Ammon's horn (tissue), 1 donor: ENCODE data around the gene FKTN.

Experiments
- DNase-seq: peaks from one replicate; pipeline ENCODE4 v3.0.0-alpha.2; 2016; ENCODE audit warnings: low spot score

The FKTN gene

DNA sequence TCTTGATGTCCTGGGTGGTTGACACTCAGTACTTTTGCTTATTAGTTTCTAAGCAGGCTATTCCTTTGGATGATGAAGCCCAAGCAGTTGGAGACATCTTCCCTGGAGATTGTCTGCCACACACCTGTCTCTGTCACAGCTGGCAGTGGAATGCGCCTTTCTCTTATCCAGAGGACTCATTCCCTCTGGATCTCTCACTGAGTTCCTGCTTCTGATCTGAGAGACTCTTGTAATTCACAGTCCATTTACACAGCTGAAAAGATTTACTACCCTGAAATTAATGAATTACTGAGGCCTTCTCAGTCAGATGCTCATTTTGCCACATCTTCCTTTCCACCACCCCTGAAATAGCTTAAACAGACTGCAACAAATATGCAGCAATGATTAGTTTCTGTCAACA, 120.2 kb downstream of the FKTN start:
- DNase-seq: no peak

DNA sequence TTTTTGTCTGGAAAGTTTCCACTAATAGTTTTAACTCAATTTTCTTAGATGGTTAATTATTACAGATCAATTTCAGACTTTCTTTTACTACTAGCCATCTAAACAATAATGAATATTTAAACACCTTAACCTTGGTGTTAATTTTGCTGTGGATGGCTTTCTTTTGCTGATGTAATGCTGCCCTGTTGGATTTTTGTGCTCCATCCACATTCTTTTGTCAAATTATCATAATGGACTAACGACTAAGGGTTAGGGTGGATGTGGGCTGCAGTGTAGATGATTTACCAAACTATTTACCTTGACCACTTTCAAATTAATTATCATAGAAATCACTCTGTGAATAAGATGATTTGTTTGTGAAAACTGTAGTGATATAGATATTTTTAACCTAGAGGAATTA, 120.8 kb downstream of the FKTN start:
- DNase-seq: no peak

DNA sequence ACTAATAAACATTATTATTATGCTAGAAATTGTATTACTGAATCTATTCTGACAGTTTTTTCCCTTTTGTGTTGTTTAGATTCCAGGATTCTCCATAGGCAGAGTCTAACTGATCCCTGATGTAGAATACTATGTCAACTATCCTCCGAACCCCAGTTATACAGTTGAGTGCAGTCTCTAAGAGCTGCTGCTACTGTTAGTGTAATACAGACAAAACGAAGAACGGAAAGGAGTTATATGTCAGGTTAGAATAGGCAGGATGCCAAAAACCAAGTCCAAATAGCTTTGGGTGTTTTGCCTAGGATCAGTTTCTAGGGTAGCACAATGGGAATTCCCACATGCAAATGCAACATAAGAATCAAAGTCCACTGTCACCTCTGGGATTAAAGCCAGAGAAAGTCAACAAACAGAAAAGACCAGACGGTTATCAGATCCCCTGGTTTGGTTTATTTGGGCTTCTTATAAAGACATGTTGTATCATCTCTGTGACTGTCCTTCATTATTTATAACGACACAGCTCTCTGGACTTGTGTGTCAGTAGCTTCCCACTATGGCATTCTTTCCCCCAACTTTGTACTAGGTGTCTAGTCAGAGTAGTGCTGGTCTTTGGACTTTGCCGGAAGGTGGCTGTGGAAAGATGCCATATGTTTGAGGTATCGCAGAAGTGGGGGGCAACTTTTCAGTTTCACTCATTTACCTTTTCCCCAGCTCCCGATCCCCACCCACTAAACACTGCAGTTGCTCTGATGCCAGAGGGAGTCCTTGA, 121.5 kb downstream of the FKTN start:
- DNase-seq: no peak

DNA sequence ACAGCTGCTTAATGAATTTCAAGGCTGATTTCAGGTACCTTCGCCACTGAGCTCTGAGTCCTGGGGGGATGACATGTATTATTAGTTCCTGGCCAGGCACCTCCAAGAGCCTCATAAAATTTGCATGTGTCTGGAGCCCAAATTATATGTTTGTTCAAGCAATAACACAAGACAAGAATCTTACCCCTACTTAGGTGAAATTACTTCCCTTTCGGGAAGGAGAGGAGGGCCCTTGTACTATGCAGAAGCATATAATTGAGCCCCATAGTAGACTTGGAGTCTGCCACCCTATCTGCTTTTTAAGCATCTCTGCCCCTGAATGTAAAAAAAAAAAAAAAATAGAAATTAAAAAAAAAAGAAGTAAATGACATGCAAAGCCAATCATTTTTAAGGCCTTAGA, 123.4 kb downstream of the FKTN start:
- no peak for DNase-seq

DNA sequence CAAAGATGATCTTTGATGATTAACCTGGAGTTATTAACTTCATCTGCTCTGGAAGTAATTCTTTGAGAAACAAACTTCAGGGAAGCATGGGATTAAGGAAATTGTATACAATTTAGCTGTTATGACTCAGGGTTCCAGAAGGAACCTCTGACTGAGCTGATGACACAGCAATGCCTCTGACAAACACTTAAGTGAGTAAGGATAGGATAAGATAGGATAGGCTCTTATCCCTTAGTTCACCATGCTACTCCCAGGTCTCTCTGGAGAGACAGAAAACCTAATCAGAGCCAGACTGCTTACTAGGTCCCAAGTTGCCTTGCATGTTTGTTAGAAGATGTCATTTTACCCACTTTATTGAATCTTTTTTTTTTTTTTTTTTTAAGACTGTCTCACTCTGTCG, 123.8 kb downstream of the FKTN start:
- no peak for DNase-seq

DNA sequence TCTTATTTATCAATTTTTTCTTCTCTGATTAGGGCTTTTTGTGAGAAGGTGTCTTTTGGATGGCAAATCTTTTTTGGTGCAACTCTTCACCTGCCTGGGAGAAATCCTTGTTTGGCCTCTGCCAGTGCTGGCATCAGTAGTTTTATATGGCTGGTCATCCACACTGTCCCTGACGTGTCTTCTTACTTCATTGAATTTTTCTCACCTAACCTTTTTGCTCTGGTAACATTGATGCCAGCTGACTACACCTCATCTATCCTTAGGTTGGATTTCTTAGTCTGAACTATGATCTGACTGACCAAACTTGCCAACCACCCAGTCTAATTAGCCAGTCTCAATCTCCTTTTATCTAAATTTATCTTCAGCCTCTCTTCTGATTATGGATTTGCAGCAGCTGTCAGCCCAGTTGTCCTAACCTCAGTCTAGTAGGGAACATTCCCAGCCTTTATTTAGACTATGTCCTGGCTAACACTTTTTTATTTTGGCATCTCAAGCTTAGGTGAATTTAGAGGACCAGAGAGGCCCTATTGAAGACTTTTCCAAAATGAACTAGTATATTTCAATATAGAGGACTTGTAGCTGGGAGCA, 125.9 kb downstream of the FKTN start:
- no peak for DNase-seq

DNA sequence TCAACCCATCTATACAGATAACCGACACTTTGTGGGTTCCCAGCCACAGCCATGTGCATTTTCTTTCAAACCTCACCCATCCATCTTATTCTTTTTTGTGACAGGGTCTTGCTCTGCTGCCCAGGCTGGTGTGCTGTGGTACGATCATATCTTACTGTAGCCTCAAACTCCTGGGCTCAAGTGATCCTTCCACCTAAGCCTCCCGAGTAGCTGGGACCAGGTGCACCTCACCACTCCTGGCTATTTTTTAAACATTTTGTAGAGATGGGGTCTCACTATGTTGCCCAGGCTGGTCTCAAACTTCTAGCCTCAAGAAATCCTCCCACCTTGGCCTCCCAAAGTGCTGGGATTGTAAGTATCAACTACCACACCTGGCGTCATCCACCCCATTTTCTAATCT, 129.0 kb downstream of the FKTN start:
- DNase-seq: no peak
